H1 (cell line): Measurements from ENCODE around the gene TFF2.

Experiments used
- ATF3 ChIP-seq: IDR thresholded peaks from 2 replicates; pipeline ENCODE4 v1.6.1; 2011; ENCODE audit warnings: low read depth, mild to moderate bottlenecking, low read length; ENCODE audit not compliant: insufficient read depth
- CTCF ChIP-seq, 3 experiments: IDR thresholded peaks; 1 replicate in 2 of 3; 2 replicates in 1 of 3; pipeline versions ENCODE4 v1.5.1 to v1.6.1; 2011; ENCODE audit warnings: low read length in 3 of 3, mild to moderate bottlenecking in 3 of 3, inconsistent platforms in 2 of 3, low read depth in 1 of 3, moderate library complexity in 1 of 3; ENCODE audit not compliant: insufficient read depth in 1 of 3; ENCODE audit errors: control extremely low read depth in 1 of 3
- EP300 ChIP-seq, 2 experiments: IDR thresholded peaks; 1 replicate in 1 of 2; 2 replicates in 1 of 2; pipeline ENCODE4 v1.6.1; 2011 to 2012; ENCODE audit warnings: low read depth in 2 of 2, low read length in 2 of 2, mild to moderate bottlenecking in 2 of 2, borderline replicate concordance in 1 of 2, inconsistent platforms in 1 of 2, moderate library complexity in 1 of 2
- KDM1A ChIP-seq: fragments of 200-600, 300-600 bp; sonication (generic); IDR thresholded peaks from 2 replicates; pipeline ENCODE4 v1.7.1; 2016; ENCODE audit warnings: mild to moderate bottlenecking, low read length, borderline replicate concordance
- MAX ChIP-seq: IDR thresholded peaks from 2 replicates; pipeline ENCODE4 v1.6.1; 2012; ENCODE audit warnings: inconsistent platforms
- POLR2AphosphoS5 ChIP-seq: IDR thresholded peaks from 2 replicates; pipeline ENCODE4 v1.6.1; 2011; ENCODE audit warnings: low read depth, low read length
- RAD21 ChIP-seq, 2 experiments: IDR thresholded peaks in 1 of 2; conservative IDR thresholded peaks in 1 of 2; 2 replicates each; pipeline ENCODE4 v1.6.1; 2011; ENCODE audit warnings: low read depth in 2 of 2, low read length in 2 of 2, improper control_type of control experiment in 1 of 2, inconsistent platforms in 1 of 2, mild to moderate bottlenecking in 1 of 2, moderate library complexity in 1 of 2
- SP1 ChIP-seq: IDR thresholded peaks from 2 replicates; pipeline ENCODE4 v1.6.1; 2011; ENCODE audit warnings: low read depth, low read length
- SRF ChIP-seq: IDR thresholded peaks from 2 replicates; pipeline ENCODE4 v1.6.1; 2011; ENCODE audit warnings: mild to moderate bottlenecking, low read depth, low read length, moderate library complexity
- USF2 ChIP-seq: IDR thresholded peaks from 2 replicates; pipeline ENCODE4 v1.6.1; 2011; ENCODE audit warnings: low read length, improper control_type of control experiment
- ZNF274 ChIP-seq: IDR thresholded peaks from 2 replicates; pipeline ENCODE4 v1.7.0; 2012; ENCODE audit warnings: low read length, borderline replicate concordance; ENCODE audit errors: extremely low read depth

GRCh38 chr21:42312626-42313104 is 38.1 kb downstream of the TFF2 start:
- TF ChIP-seq MAX = no peak
- TF ChIP-seq CTCF (IDR thresholded peaks at IDR 0.05; ENCODE audit: control extremely low read depth in 1 of 3, insufficient read depth in 1 of 3, low read depth in 1 of 3, low read length in 3 of 3) = no peak
- TF ChIP-seq POLR2AphosphoS5 = no peak
- no peak for TF ChIP-seq RAD21 (IDR thresholded peaks at IDR 0.05 in 1 of 2, conservative IDR thresholded peaks at IDR 0.05 in 1 of 2; ENCODE audit: low read depth in 2 of 2, low read length in 2 of 2)
- TF ChIP-seq USF2 = no peak
- TF ChIP-seq KDM1A = no peak
- no peak for TF ChIP-seq ATF3
- no peak for TF ChIP-seq SRF
- no peak for TF ChIP-seq ZNF274
- TF ChIP-seq SP1 = no peak
- no peak for TF ChIP-seq EP300 (IDR thresholded peaks at IDR 0.05; ENCODE audit: borderline replicate concordance in 1 of 2, low read depth in 2 of 2, low read length in 2 of 2)
